Fibroblast of the aortic adventitia (primary cell): ENCODE data around the gene ARHGAP15. TPM values are rescaled to one million over a fixed set of nuclear protein-coding genes. Genes with fewer than 3 reads are reported as not detected.

Source experiments
- DNase-seq: peaks from one replicate; pipeline ENCODE4 v3.0.0-alpha.2; 2010; ENCODE audit warnings: low read depth
- H3K4me3 ChIP-seq: 2 replicates; pipeline ENCODE4 v1.5.1; 2011; ENCODE audit warnings: low read depth, mild to moderate bottlenecking, control low read depth, low read length, moderate library complexity
- total RNA-seq: library from RNA; depleted of rRNA; stranded (reverse); fragments of >200 nt; gene quantifications from 2 replicates; pipeline ENCODE4 v1.2.3, GENCODE V29; 2012; ENCODE audit warnings: low replicate concordance
- TF ChIP-seq, protein P1 (sequence below): IDR thresholded peaks from 2 replicates; pipeline ENCODE4 v1.5.1; 2011; ENCODE audit warnings: mild to moderate bottlenecking, low read length, control low read depth, inconsistent platforms; ENCODE audit not compliant: insufficient read depth

ARHGAP15 gene
- total RNA-seq, 1 donor, result not detected

GRCh38 chr2:143252138-143252907 is 123.1 kb downstream of the ARHGAP15 start:
- TF ChIP-seq, protein P1, sequence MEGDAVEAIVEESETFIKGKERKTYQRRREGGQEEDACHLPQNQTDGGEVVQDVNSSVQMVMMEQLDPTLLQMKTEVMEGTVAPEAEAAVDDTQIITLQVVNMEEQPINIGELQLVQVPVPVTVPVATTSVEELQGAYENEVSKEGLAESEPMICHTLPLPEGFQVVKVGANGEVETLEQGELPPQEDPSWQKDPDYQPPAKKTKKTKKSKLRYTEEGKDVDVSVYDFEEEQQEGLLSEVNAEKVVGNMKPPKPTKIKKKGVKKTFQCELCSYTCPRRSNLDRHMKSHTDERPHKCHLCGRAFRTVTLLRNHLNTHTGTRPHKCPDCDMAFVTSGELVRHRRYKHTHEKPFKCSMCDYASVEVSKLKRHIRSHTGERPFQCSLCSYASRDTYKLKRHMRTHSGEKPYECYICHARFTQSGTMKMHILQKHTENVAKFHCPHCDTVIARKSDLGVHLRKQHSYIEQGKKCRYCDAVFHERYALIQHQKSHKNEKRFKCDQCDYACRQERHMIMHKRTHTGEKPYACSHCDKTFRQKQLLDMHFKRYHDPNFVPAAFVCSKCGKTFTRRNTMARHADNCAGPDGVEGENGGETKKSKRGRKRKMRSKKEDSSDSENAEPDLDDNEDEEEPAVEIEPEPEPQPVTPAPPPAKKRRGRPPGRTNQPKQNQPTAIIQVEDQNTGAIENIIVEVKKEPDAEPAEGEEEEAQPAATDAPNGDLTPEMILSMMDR, result no peak
- H3K4me3 ChIP-seq, result no peak overlapping the region
- no peak for DNase-seq

DNA sequence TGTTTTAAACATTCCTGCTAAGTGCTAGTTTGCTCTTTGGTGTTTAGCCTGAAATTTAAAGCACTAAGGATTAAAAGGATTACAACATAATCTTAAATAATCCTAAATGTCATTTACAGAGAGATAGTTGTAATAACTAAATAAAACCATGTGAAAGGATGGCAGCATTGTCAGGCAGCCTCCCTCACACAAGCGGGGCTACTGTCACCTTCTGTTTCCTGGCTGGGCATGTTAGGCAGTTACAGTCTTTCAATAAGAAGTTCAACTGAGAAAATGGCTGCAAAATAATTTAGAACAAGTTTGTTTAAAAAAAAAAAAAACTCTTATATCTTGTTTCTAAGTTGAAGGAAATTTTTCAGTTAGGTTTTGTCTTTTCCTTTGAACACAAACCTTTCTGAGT is 124.9 kb downstream of the ARHGAP15 start:
- no peak for DNase-seq
- TF ChIP-seq, protein P1, result no peak
- H3K4me3 ChIP-seq, result no peak overlapping the region

- no peak overlapping the region for H3K4me3 ChIP-seq
- no peak for DNase-seq
- TF ChIP-seq, protein P1, result no peak
Observed at GRCh38 chr2:143255086-143255485, 125.9 kb downstream of the ARHGAP15 start.

DNA sequence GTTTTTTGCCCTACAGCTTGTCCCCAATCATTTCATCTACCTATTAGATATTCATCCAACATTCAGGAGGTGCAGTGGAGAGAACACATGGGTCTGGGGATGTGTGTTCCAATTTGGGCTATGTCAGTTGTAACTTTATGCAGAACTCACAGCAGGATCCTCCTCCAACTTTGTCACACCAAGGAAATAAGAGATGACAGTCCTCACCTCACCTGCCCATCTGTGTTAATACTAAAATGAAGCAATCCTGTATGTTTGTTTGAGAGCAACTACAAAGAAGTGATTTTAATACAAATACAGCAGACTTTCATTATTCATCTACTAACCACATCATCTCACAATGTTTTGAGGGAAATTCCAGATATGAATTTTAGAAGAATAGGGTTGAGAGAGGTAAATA is 126.7 kb downstream of the ARHGAP15 start:
- TF ChIP-seq, protein P1, result no peak
- DNase-seq, result no peak
- H3K4me3 ChIP-seq, result no peak overlapping the region

- H3K4me3 ChIP-seq, result no peak overlapping the region
- TF ChIP-seq, protein P1, result no peak
- DNase-seq, result no peak
Observed at GRCh38 chr2:143258126-143258892, 129.1 kb downstream of the ARHGAP15 start.

- TF ChIP-seq, protein P1, result peak; percentile 75
- H3K4me3 ChIP-seq, result no peak overlapping the region
- peak; percentile 82 for DNase-seq
Observed at GRCh38 chr2:143259368-143259958, 130.2 kb downstream of the ARHGAP15 start.
